Measurements from ENCODE around the gene NMB. TPM values are rescaled to one million over a fixed set of nuclear protein-coding genes. Genes with fewer than 3 reads are reported as not detected.
"Not testable (repeated sequence)": the region's sequence is repeated elsewhere in the genome, so short reads cannot be mapped to it uniquely, and the experiment has no call there.

The NMB gene
- total and polyA plus RNA-seq, 7 donors = 1.0 to 6.3 (median 2.1) TPM

DNA sequence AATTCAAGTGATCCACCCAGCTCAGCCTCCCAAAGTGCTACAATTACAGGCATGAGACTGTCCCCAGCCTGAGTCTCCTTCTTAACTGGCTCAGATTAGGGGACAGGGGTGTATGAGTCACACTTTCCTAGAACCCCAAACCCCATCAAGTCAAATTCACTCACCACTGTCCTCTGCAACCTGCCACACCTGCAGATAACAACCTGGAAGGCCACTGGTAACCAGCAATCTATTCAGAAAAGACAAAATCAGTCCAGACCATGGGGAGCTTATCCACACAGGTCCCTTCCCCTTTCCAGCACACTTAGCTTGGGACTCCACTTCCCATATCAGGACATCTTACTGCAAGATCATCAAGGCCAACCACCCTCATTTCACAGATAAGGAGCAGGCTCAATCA lies 10.3 kb downstream of the NMB start:
- Histone ChIP-seq H3K27ac (no peak overlapping the region), H3K27me3 (ENCODE audit: insufficient read depth in 3 of 3, low read length in 2 of 3) (no peaks in the 10 kb centered on the region), H3K9me3 (no peaks in the 10 kb centered on the region), H3K4me3 (no peak overlapping the region), H3K4me1 (peaks cover 7% of the 10 kb centered on the region), H3K36me3 (ENCODE audit: insufficient read depth in 1 of 2, low read depth in 1 of 2) (peaks cover 0 to 100% of the 10 kb centered on the region in 2 donors)
- TF ChIP-seq, protein P1, sequence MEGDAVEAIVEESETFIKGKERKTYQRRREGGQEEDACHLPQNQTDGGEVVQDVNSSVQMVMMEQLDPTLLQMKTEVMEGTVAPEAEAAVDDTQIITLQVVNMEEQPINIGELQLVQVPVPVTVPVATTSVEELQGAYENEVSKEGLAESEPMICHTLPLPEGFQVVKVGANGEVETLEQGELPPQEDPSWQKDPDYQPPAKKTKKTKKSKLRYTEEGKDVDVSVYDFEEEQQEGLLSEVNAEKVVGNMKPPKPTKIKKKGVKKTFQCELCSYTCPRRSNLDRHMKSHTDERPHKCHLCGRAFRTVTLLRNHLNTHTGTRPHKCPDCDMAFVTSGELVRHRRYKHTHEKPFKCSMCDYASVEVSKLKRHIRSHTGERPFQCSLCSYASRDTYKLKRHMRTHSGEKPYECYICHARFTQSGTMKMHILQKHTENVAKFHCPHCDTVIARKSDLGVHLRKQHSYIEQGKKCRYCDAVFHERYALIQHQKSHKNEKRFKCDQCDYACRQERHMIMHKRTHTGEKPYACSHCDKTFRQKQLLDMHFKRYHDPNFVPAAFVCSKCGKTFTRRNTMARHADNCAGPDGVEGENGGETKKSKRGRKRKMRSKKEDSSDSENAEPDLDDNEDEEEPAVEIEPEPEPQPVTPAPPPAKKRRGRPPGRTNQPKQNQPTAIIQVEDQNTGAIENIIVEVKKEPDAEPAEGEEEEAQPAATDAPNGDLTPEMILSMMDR (IDR thresholded peaks at IDR 0.05) = no peak
- intact Hi-C loops (cut with DNase I) = no loop called here
- DNase-seq (no peak), ATAC-seq (no peak)

DNA sequence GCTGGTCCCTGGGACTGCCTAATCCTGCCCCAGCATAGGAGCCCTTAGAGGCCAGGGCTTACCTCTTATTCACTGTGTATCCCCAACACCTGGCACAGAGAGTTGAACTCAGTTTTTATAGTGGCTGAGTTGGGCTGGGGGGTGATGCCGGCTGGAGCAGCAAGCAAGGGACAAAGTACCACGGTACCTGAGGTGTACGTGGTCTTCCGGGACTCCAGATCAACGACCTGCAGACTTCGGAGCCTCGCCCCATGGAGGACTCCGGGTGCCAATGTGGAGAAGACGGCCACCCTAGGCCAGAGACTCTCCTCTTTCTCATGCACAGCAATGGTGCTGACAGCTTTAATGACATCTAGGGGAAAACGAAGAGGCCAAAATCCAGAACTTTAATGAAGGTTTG lies 12.0 kb downstream of the NMB start:
- no peak for DNase-seq
- TF ChIP-seq, protein P1 (IDR thresholded peaks at IDR 0.05) = no peak
- no peak for ATAC-seq
- H3K4me3 ChIP-seq = no peak overlapping the region
- no peaks in the 10 kb centered on the region for H3K9me3 ChIP-seq
- intact Hi-C loops (cut with DNase I) = no loop called here
- WGBS, 3 donors = 88 to 92% (median 90%) methylated on average over 10 of the region's 10 CpGs
- H3K4me1 ChIP-seq = peaks cover under 1% of the 10 kb centered on the region
- peaks cover 0 to 100% of the 10 kb centered on the region in 2 donors for H3K36me3 ChIP-seq (ENCODE audit: insufficient read depth in 1 of 2, low read depth in 1 of 2)
- H3K27me3 ChIP-seq (ENCODE audit: insufficient read depth in 3 of 3, low read length in 2 of 3) = no peaks in the 10 kb centered on the region
- no peak overlapping the region for H3K27ac ChIP-seq

DNA sequence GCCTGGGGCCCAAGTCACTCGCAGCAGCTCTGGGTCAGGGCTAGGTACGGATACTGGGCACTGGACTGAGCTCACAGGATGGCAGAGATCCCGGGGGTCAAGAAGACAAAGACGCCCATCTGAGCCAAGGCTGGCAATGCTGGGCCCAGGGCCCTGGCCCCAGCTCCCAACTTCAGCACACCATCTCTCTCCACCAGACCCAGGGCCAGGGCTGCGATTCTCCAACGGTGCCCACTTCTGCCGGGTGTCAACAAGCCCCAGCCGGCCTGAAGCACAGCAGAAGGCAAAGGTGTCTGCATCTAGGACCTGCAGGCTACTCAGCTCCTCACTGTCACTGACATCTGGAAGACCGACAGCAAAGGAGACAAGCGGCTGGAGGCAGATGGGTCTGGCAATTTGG lies 12.5 kb downstream of the NMB start:
- intact Hi-C loops (cut with DNase I) = no loop called here
- Histone ChIP-seq H3K4me3 (no peak overlapping the region), H3K36me3 (ENCODE audit: insufficient read depth in 1 of 2, low read depth in 1 of 2) (peaks cover 0 to 100% of the 10 kb centered on the region in 2 donors), H3K27me3 (ENCODE audit: insufficient read depth in 3 of 3, low read length in 2 of 3) (no peaks in the 10 kb centered on the region), H3K4me1 (no peaks in the 10 kb centered on the region), H3K27ac (no peak overlapping the region), H3K9me3 (no peaks in the 10 kb centered on the region)
- TF ChIP-seq, protein P1 (IDR thresholded peaks at IDR 0.05) = no peak
- DNase-seq (peak in 1 of 2 donors; percentile 56), ATAC-seq (peak in 2 of 4 donors; percentile 12 to 20)
- 73 to 86% (median 75%) methylated on average over 10 of the region's 10 CpGs for WGBS, 3 donors

DNA sequence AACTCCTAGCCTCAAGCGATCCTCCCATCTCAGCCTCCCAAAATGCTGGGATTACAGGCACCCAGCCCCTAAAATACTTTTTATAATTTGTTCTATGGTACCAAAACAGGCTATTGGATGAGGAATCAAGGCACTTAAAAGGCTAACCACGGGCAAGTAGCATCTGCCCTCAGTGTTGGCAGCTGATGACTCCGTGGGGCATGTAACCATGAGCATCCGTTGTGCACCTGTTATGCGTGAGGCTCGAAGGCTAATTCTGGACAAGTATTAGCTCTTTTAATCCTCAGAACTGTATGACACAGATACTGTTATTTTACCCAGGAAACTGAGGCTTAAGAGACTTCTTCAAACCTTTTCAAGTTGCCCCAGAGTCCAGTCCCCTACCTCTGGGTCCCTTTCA lies 14.2 kb downstream of the NMB start:
- Histone ChIP-seq H3K27ac (peak overlapping the region; percentile 13), H3K4me1 (no peaks in the 10 kb centered on the region), H3K36me3 (ENCODE audit: insufficient read depth in 1 of 2, low read depth in 1 of 2) (peaks cover 4 to 100% of the 10 kb centered on the region in 2 donors), H3K4me3 (no peak overlapping the region), H3K27me3 (ENCODE audit: insufficient read depth in 3 of 3, low read length in 2 of 3) (no peaks in the 10 kb centered on the region), H3K9me3 (no peaks in the 10 kb centered on the region)
- DNase-seq (no peak), ATAC-seq (peak in 2 of 4 donors; percentile 34 to 64)
- intact Hi-C loops (cut with DNase I) = no loop called here
- 45 to 55% (median 46%) methylated on average over 6 of the region's 6 CpGs for WGBS, 3 donors
- TF ChIP-seq, protein P1 (IDR thresholded peaks at IDR 0.05) = no peak

DNA sequence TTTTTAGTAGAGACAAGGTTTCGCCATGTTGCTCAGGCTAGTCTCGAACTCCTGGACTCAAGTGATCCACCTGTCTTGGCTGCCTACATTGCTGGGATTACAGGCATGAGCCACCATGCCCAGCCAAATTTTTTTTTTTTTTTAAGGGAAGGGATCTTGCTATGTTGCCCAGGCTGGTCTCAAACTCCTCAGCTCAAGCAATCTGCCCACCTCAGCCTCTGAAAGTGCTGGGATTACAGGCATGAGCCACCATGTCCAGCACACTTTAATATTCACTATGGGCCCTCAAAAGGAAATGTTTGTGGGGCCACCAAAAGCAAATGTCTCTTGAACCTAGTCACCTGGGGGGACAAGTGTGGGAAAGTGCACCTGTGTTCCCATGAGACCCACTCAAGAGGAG lies 15.4 kb downstream of the NMB start:
- H3K27me3 ChIP-seq (ENCODE audit: insufficient read depth in 3 of 3, low read length in 2 of 3); ATAC-seq; DNase-seq; H3K4me3 ChIP-seq; H3K4me1 ChIP-seq; intact Hi-C loops (cut with DNase I); H3K9me3 ChIP-seq; H3K27ac ChIP-seq: not testable (repeated sequence)
- WGBS, 3 donors = 22 to 72% (median 69%) methylated on average over 2 of the region's 2 CpGs
- peaks cover 5 to 100% of the 10 kb centered on the region in 2 donors for H3K36me3 ChIP-seq (ENCODE audit: insufficient read depth in 1 of 2, low read depth in 1 of 2)

DNA sequence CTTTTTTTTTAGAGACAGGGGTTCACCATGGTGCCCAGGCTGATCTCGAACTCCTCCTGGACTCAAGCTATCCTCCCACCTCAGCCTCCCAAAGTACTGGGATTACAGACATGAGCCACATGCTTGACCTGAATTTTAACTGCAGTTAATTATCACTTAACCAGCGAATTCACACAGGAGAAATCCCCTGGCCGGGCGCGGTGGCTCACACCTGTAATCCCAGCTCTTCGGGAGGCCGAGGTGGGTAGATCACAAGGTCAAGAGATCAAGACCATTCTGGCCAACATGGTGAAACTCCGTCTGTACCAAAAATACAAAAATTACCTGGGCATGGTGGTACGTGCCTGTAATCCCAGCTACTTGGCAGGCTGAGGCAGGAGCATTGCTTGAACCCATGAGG lies 16.1 kb downstream of the NMB start:
- H3K27me3 ChIP-seq (ENCODE audit: insufficient read depth in 3 of 3, low read length in 2 of 3); H3K4me1 ChIP-seq; DNase-seq; intact Hi-C loops (cut with DNase I); H3K27ac ChIP-seq; H3K4me3 ChIP-seq; ATAC-seq; H3K9me3 ChIP-seq: not testable (repeated sequence)
- H3K36me3 ChIP-seq (ENCODE audit: insufficient read depth in 1 of 2, low read depth in 1 of 2) = peaks cover 6 to 99% of the 10 kb centered on the region in 2 donors
- WGBS, 3 donors = 91 to 93% (median 91%) methylated on average over 9 of the region's 9 CpGs
